A549 (cell line): ENCODE measurements around the gene RABL3.

ENCODE experiments used
- CBX2 ChIP-seq: fragments of 200-600 bp; sonication (generic); IDR thresholded peaks from 2 replicates; pipeline ENCODE4 v1.6.1; 2016; ENCODE audit warnings: low read depth, mild to moderate bottlenecking, borderline replicate concordance
- FOSL2 ChIP-seq, 2 experiments: fragments of 450-650 bp in 1 of 2; fragments of >200 bp in 1 of 2; sonication (Bioruptor Twin) in 1 of 2; formaldehyde crosslinking; IDR thresholded peaks; 2 replicates each; pipeline versions ENCODE4 v1.5.0 to v1.6.1; 2016 to 2020; ENCODE audit warnings: mild to moderate bottlenecking in 1 of 2, moderate library complexity in 1 of 2
- JUN ChIP-seq, 2 experiments: fragments of >200 bp; sonication (Bioruptor Twin); formaldehyde crosslinking; IDR thresholded peaks; 2 replicates in 1 of 2; 3 replicates in 1 of 2; pipeline ENCODE4 v1.6.1; 2016 to 2017
- MAFK ChIP-seq: fragments of 450-650 bp; IDR thresholded peaks from 2 replicates; pipeline ENCODE4 v1.6.1; 2014; ENCODE audit not compliant: partially characterized antibody
- SREBF2 ChIP-seq: fragments of 450-650 bp; IDR thresholded peaks from 2 replicates; pipeline ENCODE4 v1.6.1; 2014; ENCODE audit warnings: mild to moderate bottlenecking, moderate library complexity
- TF ChIP-seq, protein P1 (sequence below): IDR thresholded peaks from 2 replicates; pipeline ENCODE4 v1.6.1; 2012
- TF ChIP-seq, protein P2 (sequence below): fragments of >200 bp; sonication (Bioruptor Twin); formaldehyde crosslinking; IDR thresholded peaks from 3 replicates; pipeline ENCODE4 v1.5.1; 2016

DNA sequence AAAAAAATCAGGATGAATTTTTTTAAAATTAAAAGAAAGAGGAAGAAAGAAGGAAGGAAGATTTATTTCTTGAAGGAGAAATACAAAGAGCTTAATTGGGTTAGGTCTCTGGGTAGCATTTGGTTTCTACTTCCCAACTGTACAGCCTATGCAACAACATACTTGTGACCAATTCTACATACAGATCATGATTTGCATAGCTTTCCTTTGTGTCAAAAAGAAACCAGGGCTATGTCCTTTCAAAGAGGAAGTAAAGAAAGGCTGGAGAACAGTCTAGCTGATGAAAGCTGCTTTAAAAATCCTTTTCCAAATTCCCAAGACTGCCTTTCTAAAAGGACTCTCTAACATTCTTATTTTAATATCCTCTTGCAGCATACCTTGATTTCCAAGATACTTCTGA, 54.2 kb downstream of the RABL3 start:
- TF ChIP-seq, protein P1, sequence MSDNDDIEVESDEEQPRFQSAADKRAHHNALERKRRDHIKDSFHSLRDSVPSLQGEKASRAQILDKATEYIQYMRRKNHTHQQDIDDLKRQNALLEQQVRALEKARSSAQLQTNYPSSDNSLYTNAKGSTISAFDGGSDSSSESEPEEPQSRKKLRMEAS: no peak
- TF ChIP-seq FOSL2 (IDR thresholded peaks at IDR 0.05): no peak
- TF ChIP-seq FOSL2 (CRISPR knock-in tag; IDR thresholded peaks at IDR 0.05): no peak
- TF ChIP-seq CBX2: no peak
- TF ChIP-seq MAFK: no peak
- no peak for TF ChIP-seq SREBF2
- TF ChIP-seq, protein P2, sequence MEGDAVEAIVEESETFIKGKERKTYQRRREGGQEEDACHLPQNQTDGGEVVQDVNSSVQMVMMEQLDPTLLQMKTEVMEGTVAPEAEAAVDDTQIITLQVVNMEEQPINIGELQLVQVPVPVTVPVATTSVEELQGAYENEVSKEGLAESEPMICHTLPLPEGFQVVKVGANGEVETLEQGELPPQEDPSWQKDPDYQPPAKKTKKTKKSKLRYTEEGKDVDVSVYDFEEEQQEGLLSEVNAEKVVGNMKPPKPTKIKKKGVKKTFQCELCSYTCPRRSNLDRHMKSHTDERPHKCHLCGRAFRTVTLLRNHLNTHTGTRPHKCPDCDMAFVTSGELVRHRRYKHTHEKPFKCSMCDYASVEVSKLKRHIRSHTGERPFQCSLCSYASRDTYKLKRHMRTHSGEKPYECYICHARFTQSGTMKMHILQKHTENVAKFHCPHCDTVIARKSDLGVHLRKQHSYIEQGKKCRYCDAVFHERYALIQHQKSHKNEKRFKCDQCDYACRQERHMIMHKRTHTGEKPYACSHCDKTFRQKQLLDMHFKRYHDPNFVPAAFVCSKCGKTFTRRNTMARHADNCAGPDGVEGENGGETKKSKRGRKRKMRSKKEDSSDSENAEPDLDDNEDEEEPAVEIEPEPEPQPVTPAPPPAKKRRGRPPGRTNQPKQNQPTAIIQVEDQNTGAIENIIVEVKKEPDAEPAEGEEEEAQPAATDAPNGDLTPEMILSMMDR: no peak
- TF ChIP-seq JUN (IDR thresholded peaks at IDR 0.05): no peak
